ENCODE results near the gene MNT. TPM values are rescaled to one million over a fixed set of nuclear protein-coding genes. Genes with fewer than 3 reads are reported as not detected.

MNT gene
- total RNA-seq, 1 donor from 2014 or later, result 16.2 TPM

DNA sequence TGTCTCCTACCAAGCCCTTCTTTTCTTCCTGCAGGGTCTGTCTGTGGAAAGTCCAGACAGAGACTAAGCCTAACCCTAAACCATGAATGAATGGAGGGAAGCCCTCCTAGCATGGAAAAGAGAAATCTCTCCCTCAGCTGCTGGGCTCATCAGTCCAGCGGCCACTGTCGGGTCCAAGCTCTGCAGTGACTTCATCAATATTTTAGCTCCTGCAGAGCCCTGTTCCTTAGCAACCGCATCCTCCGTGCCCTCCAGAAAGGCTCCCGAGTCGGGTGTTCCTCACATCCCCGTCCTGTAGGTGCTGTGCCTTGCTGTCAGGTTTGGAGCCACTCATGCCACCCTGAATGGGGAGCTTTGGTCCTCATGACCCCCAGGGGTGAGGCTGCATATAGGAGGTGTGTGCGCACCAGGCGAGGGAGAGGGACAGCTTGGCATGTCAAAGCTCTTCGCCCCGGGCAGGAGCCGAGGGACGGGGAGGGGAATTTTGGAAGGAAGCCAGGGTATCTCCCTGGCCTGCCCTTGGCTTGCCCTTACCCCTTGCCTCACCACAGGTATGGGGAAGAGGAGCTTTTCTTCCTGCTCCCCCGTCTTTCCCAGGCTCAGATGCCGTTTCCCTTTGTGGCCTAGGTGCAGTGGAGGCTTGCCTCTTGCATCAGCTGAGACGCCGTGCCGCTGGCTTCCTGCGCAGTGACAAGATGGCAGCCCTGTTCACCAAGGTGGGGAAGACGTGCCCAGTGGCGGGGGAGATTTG is 39.7 kb downstream of the MNT start:
- Mint-ChIP-seq H3K9me3 (ENCODE audit: unreplicated experiment) (no peaks in the 10 kb centered on the region), H3K4me3 (ENCODE audit: unreplicated experiment) (peak overlapping the region; percentile 51), H3K36me3 (ENCODE audit: low read depth, unreplicated experiment) (peaks cover 8% of the 10 kb centered on the region), H3K4me1 (ENCODE audit: unreplicated experiment) (no peaks in the 10 kb centered on the region), H3K27ac (ENCODE audit: unreplicated experiment) (no peak overlapping the region), H3K27me3 (ENCODE audit: unreplicated experiment) (peaks cover 2% of the 10 kb centered on the region)
- no peak for TF ChIP-seq CTCF (IDR thresholded peaks at IDR 0.05; ENCODE audit: unreplicated experiment)
- DNase-seq (ENCODE audit: low spot score), result no peak

DNA sequence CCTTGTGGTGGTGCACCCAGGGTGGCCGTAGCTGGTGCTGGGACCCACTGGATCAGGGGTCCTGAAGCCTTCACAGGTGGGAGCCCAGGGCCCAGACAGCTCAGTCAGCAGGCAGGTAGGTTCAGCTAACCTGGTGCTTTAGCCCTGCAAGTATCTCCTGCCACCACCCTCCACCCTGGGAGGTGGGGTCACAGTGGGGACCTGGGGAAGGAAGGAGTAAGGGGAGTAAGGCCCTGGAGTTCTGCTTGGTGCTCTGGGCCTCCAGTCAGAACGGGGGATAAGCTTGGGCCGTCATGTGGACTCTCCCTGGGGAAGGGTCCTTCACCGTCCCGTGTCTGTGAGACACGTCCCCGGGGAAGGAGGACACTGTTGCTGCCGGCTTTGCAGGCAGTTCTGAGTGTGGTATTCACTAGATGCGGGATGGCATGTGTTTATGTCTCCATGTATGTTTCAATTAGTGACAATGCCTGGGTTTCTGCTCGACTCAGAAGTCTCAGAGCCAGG is 42.9 kb downstream of the MNT start:
- no peak for TF ChIP-seq CTCF (IDR thresholded peaks at IDR 0.05; ENCODE audit: unreplicated experiment)
- DNase-seq (ENCODE audit: low spot score), result no peak
- Mint-ChIP-seq H3K27me3 (ENCODE audit: unreplicated experiment) (peaks cover 3% of the 10 kb centered on the region), H3K4me3 (ENCODE audit: unreplicated experiment) (no peak overlapping the region), H3K27ac (ENCODE audit: unreplicated experiment) (no peak overlapping the region), H3K9me3 (ENCODE audit: unreplicated experiment) (no peaks in the 10 kb centered on the region), H3K4me1 (ENCODE audit: unreplicated experiment) (no peaks in the 10 kb centered on the region), H3K36me3 (ENCODE audit: low read depth, unreplicated experiment) (peaks cover 8% of the 10 kb centered on the region)

GRCh38 chr17:2357237-2357636 is 43.6 kb downstream of the MNT start:
- H3K4me1 Mint-ChIP-seq (ENCODE audit: unreplicated experiment), result no peaks in the 10 kb centered on the region
- H3K27me3 Mint-ChIP-seq (ENCODE audit: unreplicated experiment), result peaks cover 2% of the 10 kb centered on the region
- DNase-seq (ENCODE audit: low spot score), result no peak
- no peak for TF ChIP-seq CTCF (IDR thresholded peaks at IDR 0.05; ENCODE audit: unreplicated experiment)
- no peaks in the 10 kb centered on the region for H3K9me3 Mint-ChIP-seq (ENCODE audit: unreplicated experiment)
- H3K36me3 Mint-ChIP-seq (ENCODE audit: low read depth, unreplicated experiment), result peaks cover 8% of the 10 kb centered on the region
- H3K27ac Mint-ChIP-seq (ENCODE audit: unreplicated experiment), result no peak overlapping the region
- no peak overlapping the region for H3K4me3 Mint-ChIP-seq (ENCODE audit: unreplicated experiment)

GRCh38 chr17:2354311-2354710 is 46.5 kb downstream of the MNT start:
- no peak for TF ChIP-seq CTCF (IDR thresholded peaks at IDR 0.05; ENCODE audit: unreplicated experiment)
- no peak overlapping the region for H3K4me3 Mint-ChIP-seq (ENCODE audit: unreplicated experiment)
- H3K27ac Mint-ChIP-seq (ENCODE audit: unreplicated experiment), result no peak overlapping the region
- H3K4me1 Mint-ChIP-seq (ENCODE audit: unreplicated experiment), result no peaks in the 10 kb centered on the region
- DNase-seq (ENCODE audit: low spot score), result no peak
- peaks cover 5% of the 10 kb centered on the region for H3K27me3 Mint-ChIP-seq (ENCODE audit: unreplicated experiment)
- peaks cover 3% of the 10 kb centered on the region for H3K36me3 Mint-ChIP-seq (ENCODE audit: low read depth, unreplicated experiment)
- no peaks in the 10 kb centered on the region for H3K9me3 Mint-ChIP-seq (ENCODE audit: unreplicated experiment)

GRCh38 chr17:2351269-2351668 is 49.6 kb downstream of the MNT start:
- TF ChIP-seq CTCF (IDR thresholded peaks at IDR 0.05; ENCODE audit: unreplicated experiment), result no peak
- no peak overlapping the region for H3K27ac Mint-ChIP-seq (ENCODE audit: unreplicated experiment)
- no peak overlapping the region for H3K4me3 Mint-ChIP-seq (ENCODE audit: unreplicated experiment)
- no peak for DNase-seq (ENCODE audit: low spot score)
- no peaks in the 10 kb centered on the region for H3K4me1 Mint-ChIP-seq (ENCODE audit: unreplicated experiment)
- H3K36me3 Mint-ChIP-seq (ENCODE audit: low read depth, unreplicated experiment), result peaks cover 7% of the 10 kb centered on the region
- peaks cover 5% of the 10 kb centered on the region for H3K27me3 Mint-ChIP-seq (ENCODE audit: unreplicated experiment)
- no peaks in the 10 kb centered on the region for H3K9me3 Mint-ChIP-seq (ENCODE audit: unreplicated experiment)

All from endothelial cell (in vitro differentiated cells).